Right ventricle myocardium superior (tissue), 1 donor: ENCODE results near the gene DNMT1. TPM values are rescaled to one million over a fixed set of nuclear protein-coding genes. Genes with fewer than 3 reads are reported as not detected.

Source experiments
- ATAC-seq: fragments of 200-7000 bp; cut with Tn5 transposase; one replicate; pipeline ENCODE4 v1.9.1; 2020; ENCODE audit warnings: mild to moderate bottlenecking; ENCODE audit not compliant: poor library complexity
- DNase-seq: peaks from one replicate; pipeline ENCODE4 v3.0.0-alpha.2; 2020
- intact Hi-C: fragments of 100-400 bp; cut with DNase I; formaldehyde crosslinking; loops from one replicate; pipeline ENCODE4 v1.11.2; 2022
- total RNA-seq: library from RNA; stranded (reverse); fragmentation: NEBNext Ultra II Directional; extraction: Animal tissue kit (Norgen Biotek cat#: 25700); gene quantifications from one replicate; pipeline ENCODE4 v1.2.1, GENCODE V29; 2021
- donor health status: DM: no; HTN: yes; CAD: no; lungs with severe emphysema.

The DNMT1 gene
- total RNA-seq, 1 donor from 2014 or later: 22.7 TPM

DNA sequence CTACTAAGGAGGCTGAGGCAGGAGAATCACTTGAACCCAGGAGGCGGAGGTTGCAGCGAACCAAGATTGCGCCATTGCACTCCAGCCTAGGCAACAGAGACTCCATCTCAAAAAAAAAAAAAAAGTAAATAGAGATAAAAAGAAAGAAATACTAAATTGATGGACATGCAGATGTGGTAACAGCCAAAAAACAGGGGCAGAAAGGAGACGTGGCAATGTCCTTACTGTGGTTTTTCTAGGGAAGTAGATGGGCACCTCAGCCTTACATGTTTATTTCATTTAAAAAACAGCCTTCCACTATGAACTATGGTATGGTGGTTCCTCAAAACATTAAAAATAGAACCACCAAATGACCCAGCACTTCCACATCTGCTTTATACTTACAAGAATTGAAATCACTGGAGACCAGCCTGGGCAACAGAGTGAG, 68.5 kb downstream of the DNMT1 start:
- peak; percentile 62 for ATAC-seq
- intact Hi-C loops: loop anchor here (10.0 kb wide), 1 partner anchor 59 kb away; no protein-coding TSS in a partner anchor

DNA sequence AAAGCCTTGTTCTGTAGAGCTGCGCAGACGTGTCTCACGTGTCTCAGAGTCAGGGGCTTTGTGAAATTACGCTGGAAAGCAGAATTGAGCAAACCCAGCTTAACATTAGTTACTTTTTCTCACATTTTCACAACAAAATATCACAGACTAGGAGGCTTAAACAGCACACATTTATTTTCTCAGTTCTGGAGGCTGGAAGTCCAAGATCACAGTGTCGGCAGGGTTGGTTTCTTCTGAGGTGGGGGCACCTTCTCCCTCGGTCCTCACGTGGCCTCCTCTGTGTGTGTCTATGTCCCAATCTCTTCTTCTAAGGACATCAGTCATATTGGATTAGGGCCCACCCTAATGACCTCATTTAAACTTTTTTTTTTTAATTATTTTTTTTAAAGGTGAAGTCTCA, 70.3 kb downstream of the DNMT1 start:
- no peak for DNase-seq
- ATAC-seq: no peak
- intact Hi-C loops: loop anchor here (10.0 kb wide), 1 partner anchor 60 kb away; no protein-coding TSS in a partner anchor

More for the DNA sequence above, 68.5 kb downstream of the DNMT1 start:
- no peak for DNase-seq

DNA sequence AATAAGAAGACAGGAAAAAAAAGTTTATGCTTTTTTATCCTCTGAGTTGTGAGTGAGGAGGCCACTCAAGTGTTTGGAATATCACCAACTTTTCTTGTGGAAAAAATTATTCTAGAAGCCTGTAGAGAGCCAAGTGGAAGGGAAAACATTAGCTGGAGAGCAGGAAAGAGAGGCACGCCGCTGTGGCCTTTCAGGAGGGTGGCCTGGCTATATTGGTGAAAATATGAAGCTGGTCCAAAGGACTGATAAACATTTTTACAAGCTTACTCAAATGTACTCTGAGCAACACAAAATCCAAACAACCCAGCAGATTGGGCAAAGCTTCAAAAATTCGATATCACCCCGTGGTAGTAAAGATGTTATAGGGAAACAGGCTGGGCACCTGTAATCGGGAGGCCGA, 72.7 kb downstream of the DNMT1 start:
- intact Hi-C loops: loop anchor here (10.0 kb wide), 1 partner anchor 63 kb away; no protein-coding TSS in a partner anchor
- ATAC-seq: no peak
- no peak for DNase-seq

DNA sequence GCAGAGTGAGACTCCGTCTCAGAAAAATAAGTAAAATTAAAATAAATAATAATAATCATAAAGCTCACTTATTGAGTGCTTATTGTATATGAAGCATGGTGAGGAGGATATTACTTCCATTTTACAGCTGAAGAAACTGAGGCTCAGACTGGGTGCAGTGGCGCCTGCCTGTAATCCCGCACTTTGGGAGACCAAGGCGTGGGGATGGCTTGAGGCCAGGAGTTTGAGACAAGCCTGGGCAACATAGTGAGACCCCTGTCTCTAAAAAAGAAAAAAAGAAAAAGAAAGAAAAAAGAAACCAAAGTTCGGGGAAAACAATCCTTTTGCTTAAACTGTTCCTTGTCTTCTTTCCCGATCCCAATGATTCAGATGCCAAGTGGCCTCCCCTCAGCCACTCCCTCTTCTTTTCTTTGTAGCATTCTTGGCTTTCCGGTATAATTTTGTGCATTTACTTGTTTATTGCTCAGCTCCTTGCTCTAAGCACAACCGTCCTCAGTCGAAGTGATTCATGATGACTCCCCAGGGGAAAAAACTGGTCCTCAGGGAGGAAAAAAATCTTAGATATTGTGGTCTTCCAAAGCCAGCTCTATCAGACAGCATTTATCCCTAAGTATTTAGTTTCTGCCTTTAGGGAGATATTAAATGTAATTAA, 74.1 kb downstream of the DNMT1 start:
- intact Hi-C loops: loop anchor here (10.0 kb wide), 1 partner anchor 64 kb away; no protein-coding TSS in a partner anchor
- DNase-seq (no peak), ATAC-seq (peak; percentile 10)

DNA sequence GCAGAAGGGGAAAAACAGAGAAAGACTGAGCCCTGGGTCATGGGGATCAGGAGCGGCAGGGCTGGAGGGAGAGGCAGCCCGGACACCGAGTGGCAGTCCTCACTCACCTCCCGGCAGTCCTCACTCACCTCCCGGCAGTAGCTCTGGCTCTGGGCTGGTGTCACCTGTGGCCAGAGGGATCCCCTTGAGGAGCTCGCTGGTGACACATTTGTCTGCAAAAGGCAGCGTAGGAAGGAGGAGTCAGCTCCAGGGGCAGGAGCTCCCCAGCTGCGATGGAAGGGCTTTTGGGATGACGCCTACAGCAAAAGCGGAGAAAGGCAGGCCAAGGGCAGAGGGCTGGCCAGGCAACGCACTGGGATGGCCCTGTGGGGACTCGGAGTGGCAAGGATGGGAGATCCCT, 75.8 kb downstream of the DNMT1 start:
- no peak for DNase-seq
- ATAC-seq: no peak
- intact Hi-C loops: no loop called here

DNA sequence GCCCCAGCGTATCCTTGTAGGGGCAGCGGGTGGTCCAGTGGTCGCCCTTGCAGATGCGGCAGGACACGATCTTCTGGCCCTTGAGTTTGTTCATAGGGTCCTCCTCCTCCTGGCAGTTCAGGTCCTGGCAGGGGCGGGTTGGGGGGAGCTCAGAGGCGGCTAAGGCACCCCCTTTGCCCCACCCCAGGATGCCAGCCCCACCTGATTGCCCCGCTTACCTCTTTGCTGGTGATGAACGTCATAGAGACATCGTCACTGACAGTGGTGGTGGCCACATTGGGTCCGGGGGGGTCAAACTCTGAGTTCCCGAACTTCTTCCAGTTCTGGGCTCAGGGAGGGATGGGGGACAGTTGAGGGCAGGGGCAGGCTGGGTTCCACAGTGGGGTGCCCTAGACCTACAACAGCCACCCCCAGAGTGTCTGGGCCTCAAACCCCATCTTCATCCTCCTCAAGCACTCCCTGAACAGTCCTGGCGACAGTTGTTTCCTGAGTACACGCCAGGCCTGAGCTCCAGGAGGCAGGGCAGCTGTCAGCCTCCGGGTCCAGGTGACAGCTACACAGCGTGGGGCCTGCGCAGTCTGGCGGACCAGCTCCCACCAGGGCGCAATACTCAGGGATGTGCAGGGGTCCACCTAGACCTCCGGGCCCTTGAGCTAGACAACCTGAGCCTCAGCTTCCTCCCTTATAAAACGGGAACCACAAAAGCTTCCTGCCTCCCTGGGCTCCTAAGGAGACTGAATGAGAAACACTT, 77.7 kb downstream of the DNMT1 start:
- DNase-seq: no peak
- intact Hi-C loops: no loop called here
- ATAC-seq: no peak

DNA sequence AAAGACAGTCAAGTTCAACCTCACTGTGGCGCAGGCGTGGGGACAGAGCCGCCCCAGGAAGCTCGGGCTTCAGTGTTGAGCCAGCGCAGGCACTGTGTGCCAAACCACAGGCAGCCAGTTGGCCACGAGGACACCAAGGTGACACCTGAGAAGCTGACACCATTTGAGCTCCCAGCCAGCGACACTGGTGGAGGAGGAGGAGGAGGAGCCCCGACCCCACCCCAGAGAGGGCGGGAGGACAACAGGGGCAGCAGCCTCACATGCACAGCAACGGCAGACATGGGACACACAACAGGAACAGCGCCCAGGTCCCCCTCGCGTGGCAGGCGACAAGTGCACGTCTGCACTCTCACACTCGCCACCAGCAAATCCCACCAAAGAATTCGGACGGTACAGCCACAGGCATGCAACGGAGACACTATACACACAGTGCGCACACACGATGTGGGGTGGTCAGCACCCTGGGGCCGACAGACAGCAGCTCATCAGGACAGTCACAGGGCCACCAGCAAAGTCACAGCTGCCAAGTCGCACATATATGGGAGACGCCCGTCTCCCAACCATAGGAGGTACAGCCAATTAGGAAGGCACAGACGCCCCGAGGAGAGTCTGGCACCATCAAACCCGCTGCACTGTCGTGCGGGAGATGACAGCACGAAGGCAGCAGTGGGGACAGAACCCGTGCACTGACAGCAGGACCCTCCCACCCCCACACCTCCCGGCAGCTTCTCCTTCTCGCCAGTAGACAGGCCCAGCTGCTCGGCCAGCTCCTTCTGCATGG, 78.5 kb downstream of the DNMT1 start:
- intact Hi-C loops: no loop called here
- DNase-seq: no peak
- ATAC-seq: no peak

DNA sequence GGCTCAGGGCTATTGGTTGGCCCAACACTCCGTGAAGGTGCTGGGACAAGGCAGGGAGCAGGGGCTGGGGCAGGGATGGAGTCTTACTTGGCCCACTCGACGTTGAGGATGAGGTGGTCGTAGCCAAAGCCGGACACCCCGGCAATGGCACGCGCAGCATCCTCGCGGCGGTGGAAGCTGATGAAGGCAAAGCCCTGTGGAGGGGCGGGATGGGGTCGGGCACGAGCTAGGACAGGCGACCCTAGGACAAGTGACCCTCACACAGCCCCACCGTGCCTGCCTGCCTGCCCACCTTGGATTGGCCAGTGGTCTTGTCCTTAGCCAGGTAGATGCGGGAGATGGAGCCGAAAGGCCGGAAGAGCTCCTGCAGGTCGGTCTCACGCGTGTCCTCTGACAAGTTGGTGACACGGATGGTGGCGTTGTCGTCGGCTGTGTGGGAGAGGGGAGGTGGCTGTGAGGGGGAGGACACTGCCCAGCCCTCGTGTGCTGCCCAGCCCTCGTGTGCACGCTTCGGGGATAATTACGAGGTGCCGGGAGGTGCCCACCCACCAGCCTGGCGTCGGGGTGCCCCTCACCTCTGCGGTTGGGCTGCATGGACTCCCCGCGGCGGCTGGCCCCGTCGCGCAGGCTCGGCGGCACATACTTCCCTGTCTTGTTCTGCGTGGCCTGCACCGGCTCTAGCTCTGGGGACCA, 79.2 kb downstream of the DNMT1 start:
- intact Hi-C loops: no loop called here
- DNase-seq: no peak
- no peak for ATAC-seq

DNA sequence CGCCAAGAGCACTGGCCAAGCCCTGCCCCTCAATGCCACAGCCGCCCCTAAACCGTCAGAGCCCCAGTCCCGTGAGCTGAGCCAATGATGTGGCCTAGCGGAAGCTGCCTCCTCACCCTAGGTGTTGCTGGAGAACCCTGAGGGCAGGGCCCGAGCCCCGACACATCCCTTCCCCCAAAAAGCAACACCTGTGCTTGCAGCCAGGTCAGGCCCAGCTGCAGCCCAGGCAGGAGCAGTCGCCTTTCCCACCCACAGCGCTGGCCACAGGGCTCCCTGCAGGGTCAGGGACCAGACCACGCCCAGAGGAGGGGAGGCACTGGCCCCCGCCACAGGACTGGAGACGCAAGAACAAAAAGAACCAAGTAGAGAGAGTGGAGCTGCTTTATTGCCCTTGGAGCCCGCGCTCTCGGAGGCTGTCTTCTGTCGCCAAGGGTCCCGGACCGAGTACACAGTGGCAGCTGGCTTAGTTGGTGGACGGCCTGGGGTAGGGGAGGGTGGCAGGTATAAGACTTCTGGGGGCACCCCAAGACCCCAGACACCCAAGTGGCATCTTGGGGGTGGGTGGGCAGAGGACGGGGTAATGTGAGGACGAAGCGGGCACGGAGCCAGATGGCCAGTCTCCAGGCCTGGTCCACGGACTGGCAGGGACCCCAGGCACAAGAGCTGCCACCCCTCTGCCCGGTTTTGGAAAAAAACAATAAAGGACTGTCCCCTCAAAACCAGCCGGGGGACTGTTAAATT, 79.9 kb downstream of the DNMT1 start:
- intact Hi-C loops: no loop called here
- no peak for DNase-seq
- no peak for ATAC-seq

DNA sequence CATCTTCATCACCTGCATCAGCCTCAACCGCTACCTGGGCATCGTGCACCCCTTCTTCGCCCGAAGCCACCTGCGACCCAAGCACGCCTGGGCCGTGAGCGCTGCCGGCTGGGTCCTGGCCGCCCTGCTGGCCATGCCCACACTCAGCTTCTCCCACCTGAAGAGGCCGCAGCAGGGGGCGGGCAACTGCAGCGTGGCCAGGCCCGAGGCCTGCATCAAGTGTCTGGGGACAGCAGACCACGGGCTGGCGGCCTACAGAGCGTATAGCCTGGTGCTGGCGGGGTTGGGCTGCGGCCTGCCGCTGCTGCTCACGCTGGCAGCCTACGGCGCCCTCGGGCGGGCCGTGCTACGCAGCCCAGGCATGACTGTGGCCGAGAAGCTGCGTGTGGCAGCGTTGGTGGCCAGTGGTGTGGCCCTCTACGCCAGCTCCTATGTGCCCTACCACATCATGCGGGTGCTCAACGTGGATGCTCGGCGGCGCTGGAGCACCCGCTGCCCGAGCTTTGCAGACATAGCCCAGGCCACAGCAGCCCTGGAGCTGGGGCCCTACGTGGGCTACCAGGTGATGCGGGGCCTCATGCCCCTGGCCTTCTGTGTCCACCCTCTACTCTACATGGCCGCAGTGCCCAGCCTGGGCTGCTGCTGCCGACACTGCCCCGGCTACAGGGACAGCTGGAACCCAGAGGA, 80.6 kb downstream of the DNMT1 start:
- intact Hi-C loops: no loop called here
- ATAC-seq (peak; percentile 2), DNase-seq (no peak)

DNA sequence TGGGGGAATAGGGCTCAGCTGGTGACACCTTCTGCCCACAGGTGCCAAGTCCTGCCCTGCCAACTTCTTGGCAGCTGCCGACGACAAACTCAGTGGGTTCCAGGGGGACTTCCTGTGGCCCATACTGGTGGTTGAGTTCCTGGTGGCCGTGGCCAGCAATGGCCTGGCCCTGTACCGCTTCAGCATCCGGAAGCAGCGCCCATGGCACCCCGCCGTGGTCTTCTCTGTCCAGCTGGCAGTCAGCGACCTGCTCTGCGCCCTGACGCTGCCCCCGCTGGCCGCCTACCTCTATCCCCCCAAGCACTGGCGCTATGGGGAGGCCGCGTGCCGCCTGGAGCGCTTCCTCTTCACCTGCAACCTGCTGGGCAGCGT, 81.2 kb downstream of the DNMT1 start:
- peak; percentile 3 for ATAC-seq
- intact Hi-C loops: no loop called here

DNA sequence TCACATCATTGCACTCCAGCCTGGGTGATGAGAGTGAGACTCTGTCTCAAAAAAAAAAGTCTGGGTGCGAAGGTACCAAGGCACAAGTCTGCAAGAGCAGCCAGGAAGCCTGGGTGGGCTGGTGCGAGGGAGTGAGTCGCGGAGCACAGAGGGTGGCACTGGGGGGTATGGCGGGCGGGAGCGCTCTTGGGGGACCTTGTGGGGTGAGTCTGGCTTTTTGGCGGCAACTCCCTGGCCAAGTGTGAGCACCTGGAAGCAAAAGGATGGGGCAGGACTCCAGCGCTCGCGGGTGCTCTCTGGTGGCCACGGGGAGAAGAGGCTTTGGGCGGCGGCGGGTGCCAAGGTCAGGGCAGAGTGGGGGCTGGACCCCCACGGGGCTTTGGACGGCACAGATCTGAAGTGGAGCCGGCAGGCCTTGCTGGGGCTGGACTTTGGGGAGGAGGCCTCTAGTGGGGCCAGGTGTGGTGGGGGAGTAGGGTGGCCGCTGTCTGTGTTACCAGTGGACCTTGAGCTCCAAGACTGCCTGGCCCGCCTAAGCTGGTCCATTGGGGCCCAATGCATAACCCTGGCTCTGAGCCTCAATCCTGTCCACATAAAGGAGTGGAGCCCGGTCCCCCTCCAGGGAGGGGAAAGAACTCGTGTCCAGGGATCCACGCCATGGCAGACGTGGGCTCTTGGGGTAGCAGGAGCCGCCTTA, 81.7 kb downstream of the DNMT1 start:
- ATAC-seq: peak; percentile 51
- intact Hi-C loops: no loop called here
- peak; percentile 68 for DNase-seq

More for the DNA sequence above, 81.2 kb downstream of the DNMT1 start:
- DNase-seq: no peak

DNA sequence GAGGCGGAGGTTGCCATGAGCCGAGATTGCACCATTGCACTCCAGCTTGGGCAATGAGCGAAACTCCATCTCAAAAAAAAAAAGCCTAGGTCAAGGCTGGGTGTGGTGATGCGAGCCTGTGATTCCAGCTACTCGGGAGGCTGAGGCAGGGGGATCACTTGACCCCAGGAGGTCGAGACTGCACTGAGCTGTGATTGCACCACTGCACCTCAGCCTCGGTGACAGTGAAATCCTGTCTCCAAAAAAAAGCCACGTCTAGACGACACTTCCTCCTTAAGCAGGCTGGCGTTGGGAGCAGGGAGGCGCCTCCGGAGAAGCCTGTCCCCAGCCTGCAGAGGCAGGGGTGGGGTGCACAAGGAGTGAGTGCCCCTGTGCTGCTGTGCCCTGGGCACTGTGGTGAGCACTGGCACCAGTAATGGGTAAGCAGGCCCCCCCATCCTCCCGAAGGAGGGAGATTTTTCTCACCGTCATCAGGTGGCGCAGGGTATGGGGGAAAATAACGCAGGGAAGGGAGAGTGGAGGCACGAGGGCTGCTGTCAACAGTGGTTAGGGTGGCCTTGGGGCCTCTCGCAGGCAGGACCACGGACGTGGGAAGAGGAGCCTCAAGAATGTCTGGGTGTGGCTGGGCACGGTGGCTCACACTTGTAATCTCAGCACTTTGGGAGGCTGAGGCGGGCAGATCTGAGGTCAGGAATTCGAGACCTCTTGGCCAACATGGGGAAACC, 82.6 kb downstream of the DNMT1 start:
- peak; percentile 18 for ATAC-seq
- intact Hi-C loops: no loop called here
- DNase-seq: no peak

DNA sequence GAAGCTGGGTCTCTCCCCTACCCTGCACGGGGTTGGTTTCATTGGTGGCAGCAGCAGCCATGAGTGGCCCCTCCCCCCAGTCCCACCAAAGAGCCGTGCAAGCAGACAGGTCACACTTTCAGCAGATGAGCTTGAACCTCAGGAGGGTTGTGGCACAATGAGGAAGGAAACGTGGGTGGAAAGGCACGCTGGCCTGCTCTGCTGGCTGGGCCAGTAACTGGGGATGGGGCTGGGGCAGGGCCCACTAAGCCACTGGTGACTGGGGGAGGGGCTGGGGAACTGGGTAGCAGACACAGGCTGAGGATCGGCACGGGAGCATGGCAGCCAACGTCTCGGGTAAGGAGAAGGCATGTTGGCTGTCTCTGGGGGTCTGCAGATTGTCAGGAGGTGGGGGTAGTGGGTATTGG, 83.3 kb downstream of the DNMT1 start, which contains the start of gene P2RY11:
TSS of gene P2RY11 (plus strand) at position 289 of the 407 bp plus-strand sequence. CDS start at position 318, 29 bp downstream.
- DNase-seq (no peak), ATAC-seq (no peak)
- intact Hi-C loops: no loop called here

DNA sequence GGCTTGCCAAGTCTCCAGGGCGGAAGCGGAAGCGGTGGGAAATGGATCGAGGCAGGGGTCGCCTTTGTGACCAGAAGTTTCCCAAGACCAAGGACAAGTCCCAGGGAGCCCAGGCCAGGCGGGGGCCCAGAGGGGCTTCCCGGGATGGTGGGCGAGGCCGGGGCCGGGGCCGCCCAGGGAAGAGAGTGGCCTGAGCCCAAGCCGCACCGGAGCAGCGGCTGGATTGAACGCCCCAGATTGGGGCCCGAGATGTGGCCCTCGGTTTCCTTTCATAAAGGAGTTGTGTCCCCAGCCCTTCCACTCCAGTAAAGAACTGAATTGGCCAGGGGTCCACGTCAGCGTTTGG, 83.8 kb downstream of the DNMT1 start:
- intact Hi-C loops: no loop called here
- DNase-seq (no peak), ATAC-seq (no peak)
